ENCODE measurements around the gene CCDC88B.

DNA sequence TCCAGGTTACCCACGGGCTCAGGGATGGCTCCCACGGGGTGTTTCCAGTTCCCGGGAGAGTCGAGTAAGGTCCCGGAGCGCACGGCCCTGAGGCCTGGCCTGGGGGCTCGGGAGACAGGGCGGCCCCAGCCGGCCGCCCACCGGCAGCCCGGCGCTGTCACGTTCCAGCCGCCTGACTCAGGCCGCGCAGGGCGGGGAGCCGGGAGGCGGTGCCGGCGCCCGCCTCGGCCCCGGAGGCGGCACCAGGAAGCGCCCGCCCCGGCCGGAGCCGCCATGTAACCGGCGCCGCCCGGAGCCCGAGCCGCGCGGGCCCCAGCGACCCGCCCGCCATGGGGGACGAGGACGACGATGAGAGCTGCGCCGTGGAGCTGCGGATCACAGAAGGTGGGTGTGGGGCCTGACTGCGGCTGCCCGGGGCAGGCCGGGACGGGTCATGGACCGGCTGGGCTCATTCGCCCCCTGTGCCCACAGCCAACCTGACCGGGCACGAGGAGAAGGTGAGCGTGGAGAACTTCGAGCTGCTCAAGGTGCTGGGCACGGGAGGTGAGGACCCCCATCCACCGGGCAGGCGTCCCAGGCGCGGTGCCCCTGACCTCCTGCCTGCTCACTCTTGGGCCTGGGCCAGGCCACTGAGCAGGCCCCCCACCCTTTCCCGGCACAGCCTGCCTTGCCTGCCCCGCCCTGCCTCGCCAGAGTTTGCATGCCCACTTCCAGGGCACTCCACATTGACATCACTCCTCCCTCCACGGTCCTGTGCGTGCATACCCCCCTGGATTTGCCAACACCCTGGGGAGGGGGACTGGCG is 19.1 kb downstream of the CCDC88B start, which contains the start of gene RPS6KA4:
- TF ChIP-seq EZH2 (IDR thresholded peaks at IDR 0.05; ENCODE audit: insufficient read depth, poor library complexity, severe bottlenecking): no peak
- TF ChIP-seq EZH2phosphoT487 (IDR thresholded peaks at IDR 0.05; ENCODE audit: insufficient read depth, low read depth): no peak
